ENCODE measurements around the gene TAS1R2. TPM values are rescaled to one million over a fixed set of nuclear protein-coding genes. Genes with fewer than 3 reads are reported as not detected.

The TAS1R2 gene
- total and polyA plus RNA-seq, 9 of the 15 experiments (the other 6 are each of a cell fraction or from before 2014, with no cell fraction given) = not detected

DNA sequence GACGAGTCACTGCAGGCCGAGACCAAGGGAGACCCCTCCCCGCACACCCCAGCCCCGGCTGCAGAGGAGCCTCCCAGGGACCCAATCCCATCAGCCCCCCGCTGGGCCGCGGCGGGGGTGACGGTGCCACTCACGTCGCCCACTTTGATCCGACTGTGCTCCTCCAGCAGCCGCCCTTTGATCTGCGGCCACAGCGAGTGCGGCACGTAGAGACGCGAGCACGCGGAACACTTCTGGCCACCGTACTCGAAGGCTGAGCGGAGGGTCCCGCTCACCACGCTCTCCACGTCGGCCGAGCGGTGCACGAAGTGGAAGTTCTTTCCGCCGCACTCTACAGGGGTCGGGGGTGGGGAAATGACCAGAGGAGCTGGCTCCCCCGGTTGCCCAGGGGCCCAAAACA, 17.8 kb upstream of the TAS1R2 start:
- Histone ChIP-seq H3K79me2 (ENCODE audit: control insufficient read depth, insufficient read depth, low read length) (no peaks in the 10 kb centered on the region), H3K36me3 (ENCODE audit: control insufficient read depth, insufficient read depth, low read length) (no peaks in the 10 kb centered on the region), H3K9ac (ENCODE audit: insufficient read depth in 1 of 2, low read depth in 2 of 2, low read length in 2 of 2) (no peak overlapping the region), H2AFZ (ENCODE audit: low read depth, low read length) (no peak overlapping the region), H3K4me2 (ENCODE audit: insufficient read depth, low read length) (no peak overlapping the region), H4K20me1 (replicated peaks; ENCODE audit: control insufficient read depth, insufficient read depth, low read length) (peaks cover 12% of the 10 kb centered on the region), H3K4me1 (replicated peaks in 1 of 2; ENCODE audit: control insufficient read depth in 2 of 2, insufficient read depth in 2 of 2, low read length in 2 of 2) (peaks cover 0 to 23% of the 10 kb centered on the region in 2 experiments; a peak in 2 of 5 replicates), H3K9me3 (replicated peaks; ENCODE audit: control insufficient read depth, insufficient read depth, low read depth, low read length) (no peaks in the 10 kb centered on the region), H3K9me1 (ENCODE audit: control insufficient read depth, insufficient read depth, low read length) (no peaks in the 10 kb centered on the region), H3K27ac (ENCODE audit: extremely low read depth, low read depth, low read length) (no peak overlapping the region), H3K27me3 (ENCODE audit: control insufficient read depth in 2 of 2, insufficient read depth in 2 of 2, low read length in 2 of 2) (no peaks in the 10 kb centered on the region), H3K4me3 (no peak overlapping the region)
- intact Hi-C loops (cut with micrococcal nuclease) = no loop called here
- ATAC-seq (no peak), FAIRE-seq (no peak), DNase-seq (ENCODE audit: extremely low read depth in 1 of 4, low spot score in 3 of 4) (no peak)
- TF ChIP-seq ZNF444 (CRISPR knock-in tag; IDR thresholded peaks at IDR 0.05) (no peak), POLR2AphosphoS2 (IDR thresholded peaks at IDR 0.05; ENCODE audit: low read length) (no peak), NFIC (IDR thresholded peaks at IDR 0.05) (no peak), ETV1 (tag; conservative IDR thresholded peaks at IDR 0.05; ENCODE audit: low read depth) (no peak), BRF1 (IDR thresholded peaks at IDR 0.05; ENCODE audit: borderline replicate concordance, extremely low read depth, insufficient read length) (no peak), PHF20 (IDR thresholded peaks at IDR 0.05; ENCODE audit: partially characterized antibody) (no peak)
- in situ Hi-C loops (cut with MboI) = loop anchor here (5.0 kb wide), 1 partner anchor 275 kb away; no protein-coding TSS in a partner anchor
- POLR2A ChIA-PET = interaction anchor here (0.7 kb wide), 1 partner anchor 50 kb away, joined by 3 read pairs; no protein-coding TSS in a partner anchor
- CTCF ChIA-PET (ENCODE audit: low intra/inter-chr PET ratio) = no interaction called here
- WGBS (ENCODE audit: insufficient coverage, low coverage, missing lambda C conversion rate) = 94% methylated on average over 27 of the region's 35 CpGs
- BruUV-seq (replicated peaks) = no TSS peak

DNA sequence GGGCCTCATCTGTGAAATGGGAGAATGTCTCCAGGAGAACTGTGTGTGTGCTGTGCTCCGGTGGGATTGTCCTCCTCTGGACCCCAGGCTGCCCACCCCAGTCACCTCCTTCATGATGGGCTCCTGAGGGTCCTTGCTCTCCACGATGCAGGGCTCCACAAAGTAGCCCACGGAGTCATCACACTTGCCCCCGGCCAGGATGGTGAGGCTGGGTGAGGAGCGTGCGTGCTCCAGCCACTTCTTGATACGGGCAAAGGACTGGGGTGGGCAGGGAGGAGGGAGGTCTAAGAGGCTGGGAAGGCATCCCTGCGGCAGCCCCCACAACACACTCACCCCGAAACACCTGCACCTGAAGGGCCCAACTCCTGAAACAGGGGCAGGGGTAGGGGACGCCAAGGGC, 16.8 kb upstream of the TAS1R2 start:
- no peaks in the 10 kb centered on the region for H3K27me3 ChIP-seq (ENCODE audit: control insufficient read depth in 2 of 2, insufficient read depth in 2 of 2, low read length in 2 of 2)
- no peaks in the 10 kb centered on the region for H3K9me1 ChIP-seq (ENCODE audit: control insufficient read depth, insufficient read depth, low read length)
- TF ChIP-seq SIRT6 (IDR thresholded peaks at IDR 0.05; ENCODE audit: low read depth, low read length) (no peak), ZNF75A (CRISPR knock-in tag; IDR thresholded peaks at IDR 0.05) (no peak)
- TF ChIP-seq, protein P1, sequence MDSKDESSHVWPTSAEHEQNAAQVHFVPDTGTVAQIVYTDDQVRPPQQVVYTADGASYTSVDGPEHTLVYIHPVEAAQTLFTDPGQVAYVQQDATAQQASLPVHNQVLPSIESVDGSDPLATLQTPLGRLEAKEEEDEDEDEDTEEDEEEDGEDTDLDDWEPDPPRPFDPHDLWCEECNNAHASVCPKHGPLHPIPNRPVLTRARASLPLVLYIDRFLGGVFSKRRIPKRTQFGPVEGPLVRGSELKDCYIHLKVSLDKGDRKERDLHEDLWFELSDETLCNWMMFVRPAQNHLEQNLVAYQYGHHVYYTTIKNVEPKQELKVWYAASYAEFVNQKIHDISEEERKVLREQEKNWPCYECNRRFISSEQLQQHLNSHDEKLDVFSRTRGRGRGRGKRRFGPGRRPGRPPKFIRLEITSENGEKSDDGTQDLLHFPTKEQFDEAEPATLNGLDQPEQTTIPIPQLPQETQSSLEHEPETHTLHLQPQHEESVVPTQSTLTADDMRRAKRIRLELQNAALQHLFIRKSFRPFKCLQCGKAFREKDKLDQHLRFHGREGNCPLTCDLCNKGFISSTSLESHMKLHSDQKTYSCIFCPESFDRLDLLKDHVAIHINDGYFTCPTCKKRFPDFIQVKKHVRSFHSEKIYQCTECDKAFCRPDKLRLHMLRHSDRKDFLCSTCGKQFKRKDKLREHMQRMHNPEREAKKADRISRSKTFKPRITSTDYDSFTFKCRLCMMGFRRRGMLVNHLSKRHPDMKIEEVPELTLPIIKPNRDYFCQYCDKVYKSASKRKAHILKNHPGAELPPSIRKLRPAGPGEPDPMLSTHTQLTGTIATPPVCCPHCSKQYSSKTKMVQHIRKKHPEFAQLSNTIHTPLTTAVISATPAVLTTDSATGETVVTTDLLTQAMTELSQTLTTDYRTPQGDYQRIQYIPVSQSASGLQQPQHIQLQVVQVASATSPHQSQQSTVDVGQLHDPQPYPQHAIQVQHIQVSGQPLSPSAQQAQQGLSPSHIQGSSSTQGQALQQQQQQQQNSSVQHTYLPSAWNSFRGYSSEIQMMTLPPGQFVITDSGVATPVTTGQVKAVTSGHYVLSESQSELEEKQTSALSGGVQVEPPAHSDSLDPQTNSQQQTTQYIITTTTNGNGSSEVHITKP (IDR thresholded peaks at IDR 0.05; ENCODE audit: partially characterized antibody) = no peak
- TF ChIP-seq, protein P2, sequence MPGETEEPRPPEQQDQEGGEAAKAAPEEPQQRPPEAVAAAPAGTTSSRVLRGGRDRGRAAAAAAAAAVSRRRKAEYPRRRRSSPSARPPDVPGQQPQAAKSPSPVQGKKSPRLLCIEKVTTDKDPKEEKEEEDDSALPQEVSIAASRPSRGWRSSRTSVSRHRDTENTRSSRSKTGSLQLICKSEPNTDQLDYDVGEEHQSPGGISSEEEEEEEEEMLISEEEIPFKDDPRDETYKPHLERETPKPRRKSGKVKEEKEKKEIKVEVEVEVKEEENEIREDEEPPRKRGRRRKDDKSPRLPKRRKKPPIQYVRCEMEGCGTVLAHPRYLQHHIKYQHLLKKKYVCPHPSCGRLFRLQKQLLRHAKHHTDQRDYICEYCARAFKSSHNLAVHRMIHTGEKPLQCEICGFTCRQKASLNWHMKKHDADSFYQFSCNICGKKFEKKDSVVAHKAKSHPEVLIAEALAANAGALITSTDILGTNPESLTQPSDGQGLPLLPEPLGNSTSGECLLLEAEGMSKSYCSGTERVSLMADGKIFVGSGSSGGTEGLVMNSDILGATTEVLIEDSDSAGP (CRISPR knock-in tag; IDR thresholded peaks at IDR 0.05) = no peak
- in situ Hi-C loops (cut with MboI) (loop anchor here (5.0 kb wide), 1 partner anchor 274 kb away; no protein-coding TSS in a partner anchor), intact Hi-C loops (cut with micrococcal nuclease) (no loop called here)
- no peak overlapping the region for H3K9ac ChIP-seq (ENCODE audit: insufficient read depth in 1 of 2, low read depth in 2 of 2, low read length in 2 of 2)
- H3K4me3 ChIP-seq = no peak overlapping the region
- H3K4me2 ChIP-seq (ENCODE audit: insufficient read depth, low read length) = no peak overlapping the region
- H2AFZ ChIP-seq (ENCODE audit: low read depth, low read length) = no peak overlapping the region
- CTCF ChIA-PET (ENCODE audit: low intra/inter-chr PET ratio) = interaction anchor here (0.5 to 2.3 kb wide), 3 partner anchors 56 to 1350 kb away, joined by 3 to 27 read pairs (median 4); no protein-coding TSS in a partner anchor
- no peak for DNase-seq (ENCODE audit: extremely low read depth in 1 of 4, low spot score in 3 of 4)
- H3K79me2 ChIP-seq (ENCODE audit: control insufficient read depth, insufficient read depth, low read length) = no peaks in the 10 kb centered on the region
- H3K36me3 ChIP-seq (ENCODE audit: control insufficient read depth, insufficient read depth, low read length) = no peaks in the 10 kb centered on the region
- 81% methylated on average over 10 of the region's 10 CpGs for WGBS (ENCODE audit: insufficient coverage, low coverage, missing lambda C conversion rate)
- POLR2A ChIA-PET = interaction anchor here (1.5 kb wide), 1 partner anchor 12 kb away, joined by 6 read pairs; no protein-coding TSS in a partner anchor
- FAIRE-seq = no peak
- ATAC-seq = no peak
- peaks cover 0 to 23% of the 10 kb centered on the region in 2 experiments; a peak in 2 of 5 replicates for H3K4me1 ChIP-seq (replicated peaks in 1 of 2; ENCODE audit: control insufficient read depth in 2 of 2, insufficient read depth in 2 of 2, low read length in 2 of 2)
- H3K9me3 ChIP-seq (replicated peaks; ENCODE audit: control insufficient read depth, insufficient read depth, low read depth, low read length) = no peaks in the 10 kb centered on the region
- peaks cover 12% of the 10 kb centered on the region for H4K20me1 ChIP-seq (replicated peaks; ENCODE audit: control insufficient read depth, insufficient read depth, low read length)
- BruUV-seq (replicated peaks) = no TSS peak
- H3K27ac ChIP-seq (ENCODE audit: extremely low read depth, low read depth, low read length) = no peak overlapping the region
